LHCN-M2 (cell line): Measurements from ENCODE around the gene OR8S1. TPM values are rescaled to one million over a fixed set of nuclear protein-coding genes. Genes with fewer than 3 reads are reported as not detected.
"Not testable (repeated sequence)": the region's sequence is repeated elsewhere in the genome, so short reads cannot be mapped to it uniquely, and the experiment has no call there.

Experiments
- DNase-seq: peaks from one replicate; pipeline ENCODE4 v3.0.0-alpha.2; 2012; ENCODE audit warnings: low read depth
- polyA plus RNA-seq: library from polyadenylated mRNA; unstranded; fragments of >200 nt; gene quantifications from one replicate; pipeline ENCODE4 v1.2.1, GENCODE V29; 2012; ENCODE audit warnings: missing spikeins
- total RNA-seq: library from RNA; depleted of rRNA; stranded (reverse); fragments of >200 nt; gene quantifications from 2 replicates; pipeline ENCODE4 v1.2.3, GENCODE V29; 2014; rRNA removed

Gene OR8S1
- total RNA-seq, result not detected in 2 replicates
- polyA plus RNA-seq, result not detected

GRCh38 chr12:48525332-48525731, at the start of gene OR8S1:
TSS of gene OR8S1 (plus strand) at chr12:48525632. CDS start at chr12:48525632, 0 bp downstream.
- DNase-seq, result no peak

- no peak for DNase-seq
These were observed 43.2 kb upstream of the OR8S1 start, which contains the start of gene C12orf54 for GRCh38 chr12:48482198-48482597. TSS of gene C12orf54 (plus strand) at chr12:48482498. CDS start at chr12:48483297, 799 bp downstream.

- DNase-seq, result no peak
These were observed 42.5 kb upstream of the OR8S1 start for GRCh38 chr12:48482930-48483329.

GRCh38 chr12:48486261-48486660, 39.2 kb upstream of the OR8S1 start:
- no peak for DNase-seq

GRCh38 chr12:48486679-48487078, 38.8 kb upstream of the OR8S1 start:
- no peak for DNase-seq

GRCh38 chr12:48489012-48489411, 36.4 kb upstream of the OR8S1 start:
- peak; percentile 12 for DNase-seq

- DNase-seq, result not testable (repeated sequence)
These were observed 36.0 kb upstream of the OR8S1 start for GRCh38 chr12:48489456-48489855.

- DNase-seq, result not testable (repeated sequence)
These were observed 25.2 kb upstream of the OR8S1 start for GRCh38 chr12:48500281-48500680.

GRCh38 chr12:48506836-48507235, 18.6 kb upstream of the OR8S1 start:
- not testable (repeated sequence) for DNase-seq

- DNase-seq, result no peak
These were observed 16.4 kb upstream of the OR8S1 start for GRCh38 chr12:48508987-48509386.

- DNase-seq, result no peak
These were observed 15.3 kb upstream of the OR8S1 start for GRCh38 chr12:48510111-48510510.

- DNase-seq, result no peak
These were observed 12.6 kb upstream of the OR8S1 start for GRCh38 chr12:48512855-48513254.

GRCh38 chr12:48514728-48515127, 10.7 kb upstream of the OR8S1 start:
- no peak for DNase-seq

GRCh38 chr12:48520381-48520780, 5.1 kb upstream of the OR8S1 start:
- not testable (repeated sequence) for DNase-seq

- no peak for DNase-seq
These were observed 2.6 kb downstream of the OR8S1 start for GRCh38 chr12:48527891-48528670.

- no peak for DNase-seq
These were observed 7.2 kb downstream of the OR8S1 start for GRCh38 chr12:48532601-48533000.

- no peak for DNase-seq
These were observed 11.2 kb downstream of the OR8S1 start for GRCh38 chr12:48536602-48537001.

GRCh38 chr12:48542300-48542928, 17.0 kb downstream of the OR8S1 start:
- peak; percentile 16 for DNase-seq

- DNase-seq, result no peak
These were observed 20.5 kb downstream of the OR8S1 start for GRCh38 chr12:48545833-48546469.

GRCh38 chr12:48547012-48547411, 21.6 kb downstream of the OR8S1 start:
- DNase-seq, result not testable (repeated sequence)

GRCh38 chr12:48551636-48552035, 26.2 kb downstream of the OR8S1 start:
- not testable (repeated sequence) for DNase-seq

- DNase-seq, result not testable (repeated sequence)
These were observed 28.4 kb downstream of the OR8S1 start for GRCh38 chr12:48553666-48554343.
